DND-41 (cell line): Measurements from ENCODE around the gene FAM20B.
"Not testable (repeated sequence)": the region's sequence is repeated elsewhere in the genome, so short reads cannot be mapped to it uniquely, and the experiment has no call there.

Experiments used
- ATAC-seq: fragments of 200-7000 bp; cut with Tn5 transposase; 3 replicates; pipeline ENCODE4 v1.9.1; 2021; ENCODE audit warnings: low read depth; ENCODE audit not compliant: insufficient read depth
- DNase-seq: peaks from one replicate; pipeline ENCODE4 v3.0.0-alpha.2; 2020
- H2AFZ ChIP-seq: 2 replicates; pipeline ENCODE4 v1.6.0; 2012; ENCODE audit warnings: low read depth, low read length
- H3K27ac ChIP-seq: 2 replicates; pipeline ENCODE4 v1.5.1; 2012; ENCODE audit warnings: low read length, inconsistent platforms
- H3K27me3 ChIP-seq: fragments of 200-600 bp; sonication (generic); 2 replicates; pipeline ENCODE4 v1.6.0; 2012; ENCODE audit warnings: low read length, mild to moderate bottlenecking, inconsistent platforms; ENCODE audit not compliant: insufficient read depth, poor library complexity
- H3K36me3 ChIP-seq: 2 replicates; pipeline ENCODE4 v1.5.1; 2012; ENCODE audit warnings: low read length, inconsistent platforms; ENCODE audit not compliant: insufficient read depth
- H3K4me1 ChIP-seq: 2 replicates; pipeline ENCODE4 v1.5.1; 2012; ENCODE audit warnings: mild to moderate bottlenecking, low read length; ENCODE audit not compliant: insufficient read depth
- H3K4me2 ChIP-seq: 2 replicates; pipeline ENCODE4 v1.6.0; 2012; ENCODE audit warnings: mild to moderate bottlenecking, moderate library complexity, low read length, inconsistent platforms; ENCODE audit not compliant: insufficient read depth
- H3K4me3 ChIP-seq, 2 experiments: fragments of 200-600 bp in 1 of 2; shearing (Covaris generic) in 1 of 2; 2 replicates each; pipeline ENCODE4 v1.5.1; 2012 to 2016; ENCODE audit warnings: inconsistent platforms in 2 of 2, low read length in 2 of 2, mild to moderate bottlenecking in 2 of 2, low read depth in 1 of 2, moderate library complexity in 1 of 2
- H3K79me2 ChIP-seq: 2 replicates; pipeline ENCODE4 v1.6.0; 2012; ENCODE audit warnings: low read length, inconsistent platforms; ENCODE audit not compliant: insufficient read depth
- H3K9ac ChIP-seq: 2 replicates; pipeline ENCODE4 v1.6.0; 2012; ENCODE audit warnings: low read depth, mild to moderate bottlenecking, inconsistent platforms, low read length, moderate library complexity
- H3K9me3 ChIP-seq: 2 replicates; pipeline ENCODE4 v1.5.1; 2012; ENCODE audit warnings: low read length, moderate library complexity, mild to moderate bottlenecking, inconsistent platforms; ENCODE audit not compliant: insufficient read depth, severe bottlenecking
- H4K20me1 ChIP-seq: 2 replicates; pipeline ENCODE4 v1.6.0; 2012; ENCODE audit warnings: low read length; ENCODE audit not compliant: insufficient read depth
- EZH2 ChIP-seq: IDR thresholded peaks from 3 replicates; pipeline ENCODE4 v1.6.1; 2012; ENCODE audit warnings: borderline replicate concordance, low read depth, mild to moderate bottlenecking, moderate library complexity, low read length, inconsistent platforms; ENCODE audit not compliant: severe bottlenecking
- TF ChIP-seq, protein P1 (sequence below): IDR thresholded peaks from 2 replicates; pipeline ENCODE4 v1.5.1; 2012; ENCODE audit warnings: borderline replicate concordance, low read length, moderate library complexity, mild to moderate bottlenecking; ENCODE audit not compliant: poor library complexity, severe bottlenecking; ENCODE audit errors: extremely low read depth

The FAM20B gene, protein sequence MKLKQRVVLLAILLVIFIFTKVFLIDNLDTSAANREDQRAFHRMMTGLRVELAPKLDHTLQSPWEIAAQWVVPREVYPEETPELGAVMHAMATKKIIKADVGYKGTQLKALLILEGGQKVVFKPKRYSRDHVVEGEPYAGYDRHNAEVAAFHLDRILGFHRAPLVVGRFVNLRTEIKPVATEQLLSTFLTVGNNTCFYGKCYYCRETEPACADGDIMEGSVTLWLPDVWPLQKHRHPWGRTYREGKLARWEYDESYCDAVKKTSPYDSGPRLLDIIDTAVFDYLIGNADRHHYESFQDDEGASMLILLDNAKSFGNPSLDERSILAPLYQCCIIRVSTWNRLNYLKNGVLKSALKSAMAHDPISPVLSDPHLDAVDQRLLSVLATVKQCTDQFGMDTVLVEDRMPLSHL

DNA sequence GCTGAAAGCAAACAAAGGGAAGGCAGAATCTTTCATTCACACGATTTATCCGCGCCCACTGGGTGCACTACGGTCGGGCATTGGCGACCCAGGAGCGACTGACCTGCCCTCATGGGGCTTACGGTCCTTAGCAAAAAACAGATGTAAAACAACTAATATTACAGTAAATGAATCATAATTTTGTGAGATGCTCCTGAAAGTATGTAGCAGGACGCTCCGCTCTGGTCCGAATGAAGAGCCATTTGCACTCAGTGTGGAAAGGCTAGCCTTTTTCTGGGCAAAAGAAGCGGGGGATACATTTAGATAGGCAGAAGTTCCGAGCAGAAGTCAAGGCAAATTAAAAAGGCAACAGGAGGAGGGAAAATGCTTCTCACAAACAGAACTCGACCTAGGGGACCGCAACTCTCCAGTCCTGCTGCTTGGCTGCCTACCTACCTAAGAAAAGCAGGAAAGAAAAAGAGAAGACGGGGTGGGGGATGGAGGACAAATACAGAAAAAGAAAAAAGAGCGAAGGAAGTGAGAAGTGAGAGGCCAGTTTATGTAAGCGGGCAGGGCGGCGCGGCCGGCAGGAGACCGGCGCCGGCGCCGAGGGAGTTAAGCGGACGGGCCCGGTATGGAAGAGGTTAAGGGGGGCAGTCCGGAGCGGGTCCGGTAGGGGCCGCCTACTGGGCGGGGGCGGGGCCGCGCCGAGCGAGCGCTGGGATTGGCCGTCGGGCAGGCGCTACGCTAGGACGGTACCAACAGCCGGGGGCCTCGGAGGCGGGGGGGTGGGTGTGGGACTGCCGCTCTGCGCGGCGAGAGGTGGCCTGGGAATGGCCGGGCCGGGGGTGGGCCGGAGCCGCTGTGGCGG lies at the start of gene FAM20B:
Gene FAM20B, plus strand, starts transcription at position 770 of the 850 bp plus-strand sequence. CDS start 17,954 bp downstream, outside the sequence.
- Histone ChIP-seq H3K36me3 (no peaks in the 10 kb centered on the region; the same call in 1 of the 2 replicates), H3K4me3 (peak within 1 kb of the TSS; percentile 60 to 71), H3K9ac (peak within 1 kb of the TSS; percentile 92), H2AFZ (peak within 1 kb of the TSS; percentile 72), H3K4me1 (peaks cover 18% of the 10 kb centered on the region), H3K9me3 (no peaks in the 10 kb centered on the region), H3K4me2 (peak within 1 kb of the TSS; percentile 79), H3K27me3 (peaks cover 11% of the 10 kb centered on the region), H3K27ac (peak within 1 kb of the TSS; percentile 82), H3K79me2 (peaks cover 41% of the 10 kb centered on the region), H4K20me1 (peaks cover 2% of the 10 kb centered on the region; the same call in 1 of the 2 replicates)
- TF ChIP-seq, protein P1, sequence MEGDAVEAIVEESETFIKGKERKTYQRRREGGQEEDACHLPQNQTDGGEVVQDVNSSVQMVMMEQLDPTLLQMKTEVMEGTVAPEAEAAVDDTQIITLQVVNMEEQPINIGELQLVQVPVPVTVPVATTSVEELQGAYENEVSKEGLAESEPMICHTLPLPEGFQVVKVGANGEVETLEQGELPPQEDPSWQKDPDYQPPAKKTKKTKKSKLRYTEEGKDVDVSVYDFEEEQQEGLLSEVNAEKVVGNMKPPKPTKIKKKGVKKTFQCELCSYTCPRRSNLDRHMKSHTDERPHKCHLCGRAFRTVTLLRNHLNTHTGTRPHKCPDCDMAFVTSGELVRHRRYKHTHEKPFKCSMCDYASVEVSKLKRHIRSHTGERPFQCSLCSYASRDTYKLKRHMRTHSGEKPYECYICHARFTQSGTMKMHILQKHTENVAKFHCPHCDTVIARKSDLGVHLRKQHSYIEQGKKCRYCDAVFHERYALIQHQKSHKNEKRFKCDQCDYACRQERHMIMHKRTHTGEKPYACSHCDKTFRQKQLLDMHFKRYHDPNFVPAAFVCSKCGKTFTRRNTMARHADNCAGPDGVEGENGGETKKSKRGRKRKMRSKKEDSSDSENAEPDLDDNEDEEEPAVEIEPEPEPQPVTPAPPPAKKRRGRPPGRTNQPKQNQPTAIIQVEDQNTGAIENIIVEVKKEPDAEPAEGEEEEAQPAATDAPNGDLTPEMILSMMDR: no peak
- no peak for TF ChIP-seq EZH2
- peak; percentile 91 for DNase-seq
- peak; percentile 85 for ATAC-seq

DNA sequence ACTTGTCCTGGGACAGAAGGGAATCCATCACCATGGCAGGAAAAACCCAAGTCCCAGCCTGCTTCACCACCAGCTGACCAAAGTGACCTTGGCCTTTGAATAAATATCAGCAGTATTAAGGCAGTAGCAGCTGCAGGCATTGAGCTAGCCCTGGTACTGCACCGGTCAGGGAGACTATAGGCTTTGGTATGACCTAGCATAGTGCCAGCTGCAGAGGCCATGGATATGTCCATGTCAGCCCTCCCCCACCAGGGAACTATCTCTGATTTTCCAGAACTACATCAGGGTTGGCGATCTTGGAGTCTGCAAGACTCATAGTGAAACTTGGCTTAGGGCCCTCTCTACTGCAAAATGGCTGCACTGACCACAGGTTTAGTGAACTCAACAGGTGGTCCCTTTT lies 49.2 kb upstream of the FAM20B start:
- no peak for DNase-seq
- no peak overlapping the region for H3K4me2 ChIP-seq
- H3K9ac ChIP-seq: no peak overlapping the region
- ATAC-seq: no peak
- no peak overlapping the region for H3K27ac ChIP-seq
- H3K36me3 ChIP-seq: no peaks in the 10 kb centered on the region
- no peaks in the 10 kb centered on the region for H4K20me1 ChIP-seq
- H3K4me3 ChIP-seq: no peak overlapping the region
- H3K9me3 ChIP-seq: peaks cover 22% of the 10 kb centered on the region
- H3K27me3 ChIP-seq: no peaks in the 10 kb centered on the region
- no peaks in the 10 kb centered on the region for H3K79me2 ChIP-seq
- H3K4me1 ChIP-seq: peaks cover 38% of the 10 kb centered on the region
- H2AFZ ChIP-seq: no peak overlapping the region
- TF ChIP-seq, protein P1: no peak
- TF ChIP-seq EZH2: no peak

DNA sequence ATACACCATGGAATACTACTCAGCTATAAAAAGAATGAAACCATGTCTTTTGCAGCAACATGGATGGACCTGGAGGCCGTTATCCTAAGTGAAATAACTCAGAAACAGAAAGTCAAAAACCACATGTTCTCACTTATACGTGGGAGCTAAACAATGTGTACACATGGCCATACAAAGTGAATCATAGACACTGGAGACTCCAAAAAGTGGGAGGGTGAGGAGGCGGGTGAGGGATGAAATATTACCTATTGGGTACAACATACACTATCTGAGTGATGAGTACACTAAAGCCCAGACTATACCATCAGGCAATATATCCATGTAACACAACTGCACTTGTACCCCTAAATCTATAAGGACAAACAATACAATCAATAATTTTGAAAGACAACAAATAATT lies 39.5 kb upstream of the FAM20B start:
- no peaks in the 10 kb centered on the region for H3K79me2 ChIP-seq
- TF ChIP-seq EZH2: no peak
- TF ChIP-seq, protein P1: no peak
- H3K27ac ChIP-seq: no peak overlapping the region
- ATAC-seq (no peak), DNase-seq (no peak)
- no peak overlapping the region for H3K4me3 ChIP-seq
- H3K9ac ChIP-seq: no peak overlapping the region
- no peak overlapping the region for H2AFZ ChIP-seq
- no peaks in the 10 kb centered on the region for H3K4me1 ChIP-seq
- H3K36me3 ChIP-seq: no peaks in the 10 kb centered on the region
- H3K4me2 ChIP-seq: no peak overlapping the region
- H4K20me1 ChIP-seq: no peaks in the 10 kb centered on the region
- no peaks in the 10 kb centered on the region for H3K27me3 ChIP-seq
- no peaks in the 10 kb centered on the region for H3K9me3 ChIP-seq

DNA sequence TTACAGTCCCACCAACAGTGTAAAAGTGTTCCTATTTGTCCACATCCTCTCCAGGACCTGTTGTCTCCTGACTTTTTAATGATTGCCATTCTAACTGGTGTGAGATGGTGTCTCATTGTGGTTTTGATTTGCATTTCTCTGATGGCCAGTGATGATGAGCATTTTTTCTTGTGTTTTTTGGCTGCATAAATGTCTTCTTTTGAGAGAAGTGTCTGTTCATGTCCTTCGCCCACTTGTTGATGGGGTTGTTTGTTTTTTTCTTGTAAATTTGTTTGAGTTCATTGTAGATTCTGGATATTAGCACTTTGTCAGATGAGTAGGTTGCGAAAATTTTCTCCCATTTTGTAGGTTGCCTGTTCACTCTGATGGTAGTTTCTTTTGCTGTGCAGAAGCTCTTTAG lies 37.5 kb upstream of the FAM20B start:
- not testable (repeated sequence) for H3K27ac ChIP-seq, H3K9ac ChIP-seq, H4K20me1 ChIP-seq, H3K27me3 ChIP-seq, H3K79me2 ChIP-seq, H3K36me3 ChIP-seq, H3K9me3 ChIP-seq, ATAC-seq, DNase-seq, H2AFZ ChIP-seq, H3K4me2 ChIP-seq, H3K4me3 ChIP-seq, H3K4me1 ChIP-seq
